ENCODE measurements around the gene IL7R. TPM values are rescaled to one million over a fixed set of nuclear protein-coding genes. Genes with fewer than 3 reads are reported as not detected.
"Not testable (repeated sequence)": the region's sequence is repeated elsewhere in the genome, so short reads cannot be mapped to it uniquely, and the experiment has no call there.

The IL7R gene
- total RNA-seq, 1 donor from 2014 or later = 47.2 TPM

GRCh38 chr5:35823347-35824098, 33.2 kb upstream of the IL7R start:
- Mint-ChIP-seq H3K36me3 (ENCODE audit: low read depth) (peaks cover 10% of the 10 kb centered on the region), H3K27me3 (ENCODE audit: insufficient read depth) (no peaks in the 10 kb centered on the region), H3K4me3 (peak overlapping the region; percentile 53), H3K27ac (peak overlapping the region; percentile 81), H3K4me1 (ENCODE audit: low read depth) (peaks cover 98% of the 10 kb centered on the region), H3K9me3 (peaks cover 6% of the 10 kb centered on the region)
- DNase-seq (ENCODE audit: low spot score) = no peak
- intact Hi-C loops (cut with micrococcal nuclease) = no loop called here

- no peaks in the 10 kb centered on the region for H3K27me3 Mint-ChIP-seq (ENCODE audit: insufficient read depth)
- no peak for DNase-seq (ENCODE audit: low spot score)
- peak overlapping the region; percentile 55 for H3K4me3 Mint-ChIP-seq
- H3K27ac Mint-ChIP-seq = peak overlapping the region; percentile 93
- H3K9me3 Mint-ChIP-seq = peaks cover 2% of the 10 kb centered on the region
- intact Hi-C loops (cut with micrococcal nuclease) = no loop called here
- H3K4me1 Mint-ChIP-seq (ENCODE audit: low read depth) = peaks cover 90% of the 10 kb centered on the region
- peaks cover 5% of the 10 kb centered on the region for H3K36me3 Mint-ChIP-seq (ENCODE audit: low read depth)
These were observed 30.6 kb upstream of the IL7R start for GRCh38 chr5:35826056-35826455.

DNA sequence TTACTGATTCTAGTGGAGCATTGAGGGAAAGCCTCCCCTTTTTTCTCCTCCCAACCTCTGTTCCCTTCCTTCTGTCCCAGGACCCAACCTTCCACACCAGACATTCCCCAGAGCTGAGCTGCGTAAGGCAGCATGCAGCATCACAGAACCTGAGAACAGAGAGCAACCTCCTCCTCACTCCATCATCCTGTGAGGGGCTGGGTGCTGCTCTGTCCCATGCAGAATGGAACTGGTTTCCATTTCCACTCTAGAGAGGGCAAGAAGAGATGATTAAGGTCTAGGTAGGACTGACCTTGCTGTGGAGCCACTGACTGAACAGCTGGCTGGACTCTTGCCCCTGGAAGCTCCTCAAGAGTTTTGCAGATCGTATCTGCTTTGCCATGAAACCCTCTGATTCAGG, 30.1 kb upstream of the IL7R start:
- DNase-seq (ENCODE audit: low spot score) = no peak
- intact Hi-C loops (cut with micrococcal nuclease) = no loop called here
- H3K4me1 Mint-ChIP-seq (ENCODE audit: low read depth) = peaks cover 91% of the 10 kb centered on the region
- H3K36me3 Mint-ChIP-seq (ENCODE audit: low read depth) = peaks cover 5% of the 10 kb centered on the region
- no peaks in the 10 kb centered on the region for H3K27me3 Mint-ChIP-seq (ENCODE audit: insufficient read depth)
- H3K9me3 Mint-ChIP-seq = no peaks in the 10 kb centered on the region
- H3K27ac Mint-ChIP-seq = peak overlapping the region; percentile 93
- peak overlapping the region; percentile 55 for H3K4me3 Mint-ChIP-seq

- Mint-ChIP-seq H3K36me3 (ENCODE audit: low read depth) (peaks cover 8% of the 10 kb centered on the region), H3K4me3 (peak overlapping the region; percentile 15), H3K27ac (peak overlapping the region; percentile 87), H3K4me1 (ENCODE audit: low read depth) (peaks cover 89% of the 10 kb centered on the region), H3K9me3 (no peaks in the 10 kb centered on the region), H3K27me3 (ENCODE audit: insufficient read depth) (no peaks in the 10 kb centered on the region)
- no peak for DNase-seq (ENCODE audit: low spot score)
- intact Hi-C loops (cut with micrococcal nuclease) = loop anchor here (1.0 kb wide), 1 partner anchor 8 kb away; no protein-coding TSS in a partner anchor
These were observed 28.6 kb upstream of the IL7R start for GRCh38 chr5:35828082-35828598.

DNA sequence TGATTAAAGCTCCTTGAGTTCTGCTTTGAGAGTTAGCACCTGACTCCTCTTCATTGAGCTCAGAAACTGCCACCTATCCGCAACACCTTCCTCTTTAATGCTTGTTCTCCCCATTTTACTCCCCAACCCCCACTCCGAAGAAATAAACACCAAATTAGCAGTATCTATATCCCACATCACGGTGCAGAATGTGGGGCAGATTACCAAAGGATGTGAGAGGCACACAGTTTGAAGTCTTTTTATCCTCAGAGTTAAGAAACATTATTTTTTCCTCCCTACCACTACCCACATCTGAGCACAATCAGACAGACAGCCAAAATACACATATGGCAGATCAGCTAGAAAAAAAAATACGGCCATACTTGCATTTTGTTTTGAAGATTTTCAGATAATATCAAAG, 26.1 kb upstream of the IL7R start:
- peaks cover 86% of the 10 kb centered on the region for H3K4me1 Mint-ChIP-seq (ENCODE audit: low read depth)
- no peaks in the 10 kb centered on the region for H3K27me3 Mint-ChIP-seq (ENCODE audit: insufficient read depth)
- no peaks in the 10 kb centered on the region for H3K9me3 Mint-ChIP-seq
- H3K27ac Mint-ChIP-seq = peak overlapping the region; percentile 82
- peak overlapping the region; percentile 43 for H3K4me3 Mint-ChIP-seq
- peaks cover 5% of the 10 kb centered on the region for H3K36me3 Mint-ChIP-seq (ENCODE audit: low read depth)
- DNase-seq (ENCODE audit: low spot score) = no peak
- intact Hi-C loops (cut with micrococcal nuclease) = loop anchor here (5.0 kb wide), 2 partner anchors 158 to 213 kb away; partner anchors contain the start of gene SPEF2

GRCh38 chr5:35832762-35833161, 23.9 kb upstream of the IL7R start:
- Mint-ChIP-seq H3K27ac (peak overlapping the region; percentile 93), H3K4me3 (peak overlapping the region; percentile 48)
- no peak for DNase-seq (ENCODE audit: low spot score)

GRCh38 chr5:35833224-35833623, 23.5 kb upstream of the IL7R start:
- no peak for DNase-seq (ENCODE audit: low spot score)
- Mint-ChIP-seq H3K4me3 (peak overlapping the region; percentile 35), H3K36me3 (ENCODE audit: low read depth) (peaks cover 5% of the 10 kb centered on the region), H3K4me1 (ENCODE audit: low read depth) (peaks cover 86% of the 10 kb centered on the region), H3K9me3 (no peaks in the 10 kb centered on the region), H3K27me3 (ENCODE audit: insufficient read depth) (no peaks in the 10 kb centered on the region), H3K27ac (peak overlapping the region; percentile 93)
- intact Hi-C loops (cut with micrococcal nuclease) = loop anchor here (2.0 to 5.0 kb wide), 4 partner anchors 24 to 216 kb away; partner anchors contain the start of genes IL7R and SPEF2

More at GRCh38 chr5:35832762-35833161, 23.9 kb upstream of the IL7R start:
- Mint-ChIP-seq H3K4me1 (ENCODE audit: low read depth) (peaks cover 86% of the 10 kb centered on the region), H3K36me3 (ENCODE audit: low read depth) (peaks cover 5% of the 10 kb centered on the region), H3K9me3 (no peaks in the 10 kb centered on the region), H3K27me3 (ENCODE audit: insufficient read depth) (no peaks in the 10 kb centered on the region)
- intact Hi-C loops (cut with micrococcal nuclease) = loop anchor here (1.0 to 5.0 kb wide), 7 partner anchors 11 to 215 kb away; partner anchors contain the start of genes IL7R and SPEF2

DNA sequence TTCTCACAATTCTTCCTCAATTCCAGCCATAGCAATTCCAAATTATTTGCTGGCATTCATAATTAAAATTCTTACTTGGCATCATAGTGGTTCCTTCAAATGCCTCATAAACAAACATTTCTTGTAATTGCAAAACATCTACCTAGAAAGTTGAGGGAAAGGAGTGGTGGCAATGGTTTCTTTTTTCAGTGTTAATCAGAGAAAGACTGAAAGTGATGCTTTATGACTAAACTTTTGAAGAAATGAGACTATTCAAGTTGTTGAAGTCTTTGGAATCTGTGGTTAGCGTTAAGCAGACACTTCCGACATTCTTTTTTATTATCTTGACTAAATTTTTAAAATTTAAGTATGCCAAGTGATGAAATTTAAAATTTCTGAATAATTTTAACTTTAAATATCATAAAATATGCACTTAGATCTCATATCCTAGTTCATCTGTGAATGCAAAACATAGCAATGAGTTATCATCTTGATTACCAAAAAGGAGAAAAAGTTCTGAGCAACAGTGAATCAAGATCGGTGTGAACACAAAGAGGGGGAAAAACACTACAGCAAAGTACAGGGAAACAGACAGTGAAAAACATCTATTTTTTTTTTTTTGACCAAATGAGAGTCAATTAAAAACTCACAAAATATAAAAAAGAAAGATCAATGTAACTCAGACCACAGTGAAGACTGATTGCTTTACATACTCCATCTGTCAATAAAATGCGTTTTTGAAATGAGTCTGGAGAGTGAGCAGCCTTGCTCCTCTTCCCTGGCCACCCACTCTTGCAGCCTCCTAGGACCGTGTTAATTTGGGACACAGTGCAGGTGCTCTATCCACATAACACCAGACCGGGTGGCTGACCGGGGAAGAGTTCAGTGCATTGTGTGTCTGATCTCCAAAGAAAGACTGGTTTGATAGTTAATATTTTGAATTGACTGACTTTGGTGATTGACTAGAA, 20.6 kb upstream of the IL7R start:
- Mint-ChIP-seq H3K4me1 (ENCODE audit: low read depth) (peaks cover 82% of the 10 kb centered on the region), H3K36me3 (ENCODE audit: low read depth) (peaks cover 6% of the 10 kb centered on the region), H3K9me3 (no peaks in the 10 kb centered on the region), H3K4me3 (peak overlapping the region; percentile 67), H3K27ac (peak overlapping the region; percentile 96), H3K27me3 (ENCODE audit: insufficient read depth) (no peaks in the 10 kb centered on the region)
- intact Hi-C loops (cut with micrococcal nuclease) = loop anchor here (1.0 to 5.0 kb wide), 10 partner anchors 8 to 99 kb away; no protein-coding TSS in a partner anchor
- no peak for DNase-seq (ENCODE audit: low spot score)

DNA sequence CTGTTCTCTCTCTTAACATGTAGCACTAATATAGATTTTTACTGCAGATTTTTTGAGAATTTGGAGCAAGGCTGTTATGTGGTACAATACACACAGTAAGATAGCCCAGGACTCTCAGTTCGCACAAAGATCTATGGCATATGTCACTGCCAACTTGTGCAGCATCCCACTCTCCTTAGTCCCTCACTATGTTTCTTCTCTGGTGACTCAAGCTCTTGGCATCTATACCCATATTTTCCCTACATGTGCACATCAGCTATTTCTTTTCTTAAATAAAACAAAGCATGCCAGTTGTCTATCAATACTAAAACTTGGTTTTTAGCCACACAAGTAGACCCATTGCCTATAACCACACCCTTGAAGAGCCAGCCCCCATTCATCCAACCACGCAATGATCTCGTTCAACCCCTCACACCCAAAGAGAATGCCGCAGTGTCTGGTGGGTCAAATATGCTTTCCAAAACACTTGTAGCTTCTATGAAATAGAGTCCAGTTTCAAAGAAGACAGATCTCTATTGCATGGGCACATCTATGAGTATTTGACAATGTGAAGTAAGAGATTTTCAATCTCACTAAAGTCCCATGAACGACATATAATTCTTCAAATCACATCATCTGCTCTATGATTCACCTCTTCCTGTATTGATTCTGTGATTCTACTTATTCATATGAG, 18.2 kb upstream of the IL7R start:
- DNase-seq (ENCODE audit: low spot score) = no peak
- peaks cover 60% of the 10 kb centered on the region for H3K4me1 Mint-ChIP-seq (ENCODE audit: low read depth)
- H3K4me3 Mint-ChIP-seq = no peak overlapping the region
- peaks cover 8% of the 10 kb centered on the region for H3K36me3 Mint-ChIP-seq (ENCODE audit: low read depth)
- peak overlapping the region; percentile 65 for H3K27ac Mint-ChIP-seq
- intact Hi-C loops (cut with micrococcal nuclease) = loop anchor here (5.0 kb wide), 1 partner anchor 101 kb away; no protein-coding TSS in a partner anchor
- no peaks in the 10 kb centered on the region for H3K27me3 Mint-ChIP-seq (ENCODE audit: insufficient read depth)
- peaks cover 7% of the 10 kb centered on the region for H3K9me3 Mint-ChIP-seq

- no peak overlapping the region for H3K27ac Mint-ChIP-seq
- H3K36me3 Mint-ChIP-seq (ENCODE audit: low read depth) = peaks cover 33% of the 10 kb centered on the region
- DNase-seq (ENCODE audit: low spot score) = no peak
- H3K4me3 Mint-ChIP-seq = no peak overlapping the region
- intact Hi-C loops (cut with micrococcal nuclease) = no loop called here
- peaks cover 45% of the 10 kb centered on the region for H3K9me3 Mint-ChIP-seq
- no peaks in the 10 kb centered on the region for H3K27me3 Mint-ChIP-seq (ENCODE audit: insufficient read depth)
- peaks cover 20% of the 10 kb centered on the region for H3K4me1 Mint-ChIP-seq (ENCODE audit: low read depth)
These were observed 13.8 kb upstream of the IL7R start for GRCh38 chr5:35842856-35843255.

- intact Hi-C loops (cut with micrococcal nuclease); DNase-seq (ENCODE audit: low spot score); H3K4me1 Mint-ChIP-seq (ENCODE audit: low read depth); H3K27me3 Mint-ChIP-seq (ENCODE audit: insufficient read depth); H3K4me3 Mint-ChIP-seq; H3K27ac Mint-ChIP-seq: not testable (repeated sequence)
- Mint-ChIP-seq H3K36me3 (ENCODE audit: low read depth) (peaks cover 34% of the 10 kb centered on the region), H3K9me3 (peaks cover 51% of the 10 kb centered on the region)
These were observed 11.2 kb upstream of the IL7R start for GRCh38 chr5:35845508-35845907.

DNA sequence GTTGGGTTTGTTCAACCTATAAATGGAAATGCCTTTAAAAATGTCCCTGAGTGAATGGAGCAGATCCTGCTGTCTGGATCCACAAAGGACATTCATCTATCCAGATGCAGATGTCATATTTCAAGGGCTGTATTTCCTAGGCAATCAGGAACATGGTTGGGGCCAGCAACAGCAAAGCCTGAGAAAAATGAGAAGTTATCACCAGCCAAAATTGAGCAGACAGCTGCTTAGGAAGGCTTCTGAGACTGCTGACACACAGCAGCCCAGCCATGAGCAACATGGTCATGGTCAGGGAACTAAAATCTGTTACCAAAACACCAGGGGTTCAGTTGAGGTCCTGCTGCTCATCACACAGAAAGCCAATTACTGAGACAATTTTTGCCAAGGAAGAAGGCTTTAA, 9.2 kb upstream of the IL7R start:
- Mint-ChIP-seq H3K4me1 (ENCODE audit: low read depth) (peaks cover 25% of the 10 kb centered on the region), H3K27ac (no peak overlapping the region), H3K36me3 (ENCODE audit: low read depth) (peaks cover 34% of the 10 kb centered on the region), H3K4me3 (no peak overlapping the region), H3K9me3 (peaks cover 51% of the 10 kb centered on the region), H3K27me3 (ENCODE audit: insufficient read depth) (no peaks in the 10 kb centered on the region)
- intact Hi-C loops (cut with micrococcal nuclease) = no loop called here
- DNase-seq (ENCODE audit: low spot score) = no peak
